PC-9 (cell line): ENCODE data around the gene CRACDL. TPM values are rescaled to one million over a fixed set of nuclear protein-coding genes. Genes with fewer than 3 reads are reported as not detected.
A peak's percentile ranks its signal among the peaks of the same experiment; 100 is the strongest.

Experiments
- BruUV-seq: library from RNA; stranded (reverse); fragments of 400-500 nt; replicated peaks from 2 replicates; lab custom pipeline; 2021; lab: Mats Ljungman, UMichigan
- CTCF ChIA-PET: fragments of 300-600 bp; sonication (Branson Sonifier 250); formaldehyde crosslinking; loops from one replicate; lab custom pipeline; 2022; ENCODE audit warnings: antibody characterized with exemption; lab: Charles Lee
- POLR2A ChIA-PET: fragments of 300-600 bp; sonication (Branson Sonifier 250); formaldehyde crosslinking; loops from one replicate; lab custom pipeline; 2022; ENCODE audit warnings: antibody characterized with exemption; ENCODE audit not compliant: unreplicated experiment; lab: Charles Lee
- DNase-seq, 2 experiments: peaks; one replicate each; pipeline versions ENCODE4 v3.0.0 to v3.0.0-alpha.2; 2015 to 2022; ENCODE audit warnings: mixed read lengths in 1 of 2
- H2AFZ ChIP-seq: fragments of 200-600 bp; sonication (generic); 2 replicates; pipeline ENCODE4 v1.8.1; 2017; ENCODE audit warnings: antibody characterized with exemption
- H3F3A ChIP-seq: fragments of 200-600 bp; sonication (generic); 2 replicates; pipeline ENCODE4 v1.8.1; 2017; ENCODE audit warnings: antibody characterized with exemption, mild to moderate bottlenecking, low read depth; ENCODE audit not compliant: insufficient read depth
- H3K27ac ChIP-seq: fragments of 200-600 bp; sonication (generic); 2 replicates; pipeline ENCODE4 v1.6.1; 2016; ENCODE audit warnings: mixed run types
- H3K27me3 ChIP-seq: fragments of 200-600 bp; sonication (generic); 2 replicates; pipeline ENCODE4 v1.6.1; 2016; ENCODE audit warnings: low read depth, mixed run types; ENCODE audit not compliant: insufficient read depth
- H3K36me3 ChIP-seq: fragments of 200-600 bp; sonication (generic); 2 replicates; pipeline ENCODE4 v1.6.1; 2016; ENCODE audit warnings: low read depth, mixed run types
- H3K4me1 ChIP-seq: fragments of 200-600 bp; sonication (generic); replicated peaks from 2 replicates; pipeline ENCODE4 v1.6.1; 2016; ENCODE audit warnings: mixed run types; ENCODE audit not compliant: insufficient read depth
- H3K4me2 ChIP-seq: fragments of 200-600 bp; sonication (generic); 2 replicates; pipeline ENCODE4 v1.6.1; 2017; ENCODE audit warnings: mixed run types
- H3K4me3 ChIP-seq: fragments of 200-600 bp; sonication (generic); 2 replicates; pipeline ENCODE4 v1.6.1; 2016; ENCODE audit warnings: mixed run types
- H3K79me2 ChIP-seq: fragments of 200-600 bp; sonication (generic); 2 replicates; pipeline ENCODE4 v1.6.1; 2017; ENCODE audit warnings: low read depth, mixed run types
- H3K9me2 ChIP-seq: fragments of 200-600 bp; sonication (generic); 2 replicates; pipeline ENCODE4 v1.8.1; 2017; ENCODE audit warnings: mild to moderate bottlenecking; ENCODE audit not compliant: insufficient read depth
- H3K9me3 ChIP-seq: fragments of 200-600 bp; sonication (generic); 2 replicates; pipeline ENCODE4 v1.8.1; 2016; ENCODE audit warnings: low read depth; ENCODE audit not compliant: insufficient read depth
- H4K20me1 ChIP-seq: fragments of 200-600 bp; sonication (generic); 2 replicates; pipeline ENCODE4 v1.8.1; 2017; ENCODE audit not compliant: insufficient read depth
- CTCF ChIP-seq: fragments of 200-600 bp; sonication (generic); conservative IDR thresholded peaks from 2 replicates; pipeline ENCODE4 v1.6.1; 2017; ENCODE audit warnings: mixed run types, antibody characterized with exemption, mild to moderate bottlenecking, moderate library complexity
- EZH2 ChIP-seq: fragments of 200-600 bp; sonication (generic); IDR thresholded peaks from 2 replicates; pipeline ENCODE4 v1.8.0; 2017; ENCODE audit warnings: antibody characterized with exemption, low read depth
- intact Hi-C: fragments of 100-400 bp; cut with micrococcal nuclease; formaldehyde crosslinking; loops from one replicate; pipeline ENCODE4 v1.10.0; 2022; ENCODE audit not compliant: unreplicated experiment
- total RNA-seq: library from RNA; stranded (reverse); gene quantifications from 2 replicates; pipeline ENCODE4 v1.2.3, GENCODE V29; 2021

Gene CRACDL
- total RNA-seq, 1 experiment from 2014 or later: 33.7 TPM

DNA sequence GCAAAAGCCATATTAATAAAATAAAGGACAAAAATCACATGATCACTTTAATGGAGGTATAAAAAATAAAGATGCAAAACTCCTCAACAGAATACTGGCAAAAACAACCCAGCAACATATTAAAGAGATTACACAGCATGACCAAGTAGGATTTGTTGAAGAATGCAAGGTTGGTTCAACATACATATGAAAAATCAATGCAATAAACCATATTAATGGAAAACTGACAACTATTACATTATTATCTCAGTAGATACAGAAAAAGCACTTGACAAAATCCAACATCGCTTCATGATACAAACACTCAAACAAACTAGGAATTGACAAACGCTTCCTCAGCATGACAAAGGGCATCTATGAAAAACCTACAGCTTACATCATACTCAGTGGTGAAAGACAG is 76.7 kb downstream of the CRACDL start:
- Histone ChIP-seq H3K36me3 (peaks cover 3% of the 10 kb centered on the region; the same call in 1 of the 2 replicates), H3F3A (no peaks in the 10 kb centered on the region; the same call in 1 of the 2 replicates), H3K27me3 (no peaks in the 10 kb centered on the region), H3K79me2 (peaks cover 17% of the 10 kb centered on the region), H2AFZ (no peak overlapping the region), H3K27ac (no peak overlapping the region), H3K4me3 (no peak overlapping the region), H3K4me1 (no peaks in the 10 kb centered on the region), H3K9me2 (no peaks in the 10 kb centered on the region), H4K20me1 (no peaks in the 10 kb centered on the region), H3K9me3 (peaks cover 10% of the 10 kb centered on the region; the same call in 1 of the 2 replicates), H3K4me2 (no peak overlapping the region)
- TF ChIP-seq EZH2 (no peak), CTCF (no peak)
- CTCF ChIA-PET: no interaction called here
- intact Hi-C loops: no loop called here
- no peak for DNase-seq
- POLR2A ChIA-PET: no interaction called here
- no TSS peak for BruUV-seq

DNA sequence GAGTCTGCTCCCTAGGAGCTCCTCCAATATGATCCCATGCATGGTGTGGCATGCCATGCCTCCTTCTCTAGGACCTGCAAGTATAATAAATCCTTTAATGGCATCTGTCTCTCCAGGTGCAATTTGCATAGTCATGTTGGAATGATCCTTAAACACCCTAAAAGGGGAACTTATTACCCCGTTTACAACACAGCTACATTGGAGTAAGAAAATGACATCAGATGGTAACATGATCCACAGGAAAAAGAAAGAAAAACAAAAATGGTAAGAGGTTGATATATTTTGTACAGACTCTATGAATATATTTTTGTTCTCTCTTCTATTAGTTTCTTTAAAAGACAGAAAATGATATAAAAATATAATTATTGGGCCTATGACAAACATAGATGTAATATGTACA is 79.0 kb downstream of the CRACDL start:
- Histone ChIP-seq H3F3A (no peaks in the 10 kb centered on the region; the same call in 1 of the 2 replicates), H3K79me2 (peaks cover 11% of the 10 kb centered on the region), H3K9me2 (no peaks in the 10 kb centered on the region), H3K4me1 (no peaks in the 10 kb centered on the region), H3K9me3 (peaks cover 10% of the 10 kb centered on the region; the same call in 1 of the 2 replicates), H3K4me3 (no peak overlapping the region), H2AFZ (no peak overlapping the region), H3K27ac (no peak overlapping the region), H4K20me1 (no peaks in the 10 kb centered on the region), H3K27me3 (no peaks in the 10 kb centered on the region), H3K4me2 (no peak overlapping the region), H3K36me3 (peaks cover 3% of the 10 kb centered on the region; the same call in 1 of the 2 replicates)
- DNase-seq: no peak
- ChIA-PET POLR2A (interaction anchor here (0.6 kb wide), 1 partner anchor 136 kb away, joined by 4 read pairs; no protein-coding TSS in a partner anchor), CTCF (no interaction called here)
- no peak for TF ChIP-seq EZH2
- intact Hi-C loops: no loop called here
- BruUV-seq: no TSS peak

- Histone ChIP-seq H3K36me3 (peaks cover 3% of the 10 kb centered on the region; the same call in 1 of the 2 replicates), H3F3A (no peaks in the 10 kb centered on the region; the same call in 1 of the 2 replicates), H2AFZ (no peak overlapping the region), H3K4me2 (no peak overlapping the region), H3K4me3 (no peak overlapping the region), H3K79me2 (peaks cover 11% of the 10 kb centered on the region), H3K4me1 (no peaks in the 10 kb centered on the region), H4K20me1 (no peaks in the 10 kb centered on the region), H3K9me2 (no peaks in the 10 kb centered on the region), H3K27ac (no peak overlapping the region), H3K27me3 (no peaks in the 10 kb centered on the region), H3K9me3 (peaks cover 10% of the 10 kb centered on the region; the same call in 1 of the 2 replicates)
- CTCF ChIA-PET: no interaction called here
- TF ChIP-seq EZH2: no peak
- no peak for TF ChIP-seq CTCF
- DNase-seq: peak in 1 of 2 experiments; percentile 54
- intact Hi-C loops: no loop called here
- POLR2A ChIA-PET: no interaction called here
- BruUV-seq: no TSS peak
These were observed 81.3 kb downstream of the CRACDL start for GRCh38 chr2:98854682-98855081.

DNA sequence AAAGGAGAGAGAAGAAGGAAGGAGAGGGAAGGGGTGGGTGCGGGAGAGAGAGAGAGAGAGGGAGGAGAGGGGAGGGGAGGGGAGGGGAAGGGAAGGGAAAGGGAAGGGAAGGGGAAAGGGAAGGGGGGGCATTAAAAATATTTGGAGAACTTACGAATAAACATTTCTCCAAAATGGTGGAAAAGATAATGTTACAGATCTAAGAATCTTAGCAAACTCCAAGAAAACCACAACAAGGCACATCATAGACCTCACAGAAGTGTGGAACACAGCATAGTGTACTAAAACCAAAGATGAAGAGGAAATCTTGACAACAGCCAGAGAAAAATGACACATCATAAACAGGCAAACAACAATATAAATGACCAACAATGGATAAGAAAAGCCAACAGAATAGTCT is 83.1 kb downstream of the CRACDL start:
- H3K9me3 ChIP-seq: no peaks in the 10 kb centered on the region
- no peak for DNase-seq
- TF ChIP-seq EZH2 (no peak), CTCF (no peak)
- no peaks in the 10 kb centered on the region; the same call in 1 of the 2 replicates for H3K36me3 ChIP-seq
- no peaks in the 10 kb centered on the region for H3K4me1 ChIP-seq
- no peak overlapping the region for H2AFZ ChIP-seq
- H3K27me3 ChIP-seq: no peaks in the 10 kb centered on the region
- CTCF ChIA-PET: no interaction called here
- H3K4me3 ChIP-seq: no peak overlapping the region
- peaks cover 5% of the 10 kb centered on the region for H3K79me2 ChIP-seq
- H4K20me1 ChIP-seq: no peaks in the 10 kb centered on the region
- no peaks in the 10 kb centered on the region; the same call in 1 of the 2 replicates for H3F3A ChIP-seq
- no peaks in the 10 kb centered on the region for H3K9me2 ChIP-seq
- POLR2A ChIA-PET: no interaction called here
- BruUV-seq: no TSS peak
- H3K27ac ChIP-seq: no peak overlapping the region
- intact Hi-C loops: no loop called here
- no peak overlapping the region for H3K4me2 ChIP-seq
